Bladder microvascular endothelial cell (primary cell): ENCODE data around the gene PNCK. TPM values are rescaled to one million over a fixed set of nuclear protein-coding genes. Genes with fewer than 3 reads are reported as not detected.

Experiments used
- total RNA-seq: library from RNA; depleted of rRNA; stranded (reverse); fragments of >200 nt; gene quantifications from 2 replicates; pipeline ENCODE4 v1.2.3, GENCODE V29; 2014

The PNCK gene
- total RNA-seq, result not detected in 2 replicates

DNA sequence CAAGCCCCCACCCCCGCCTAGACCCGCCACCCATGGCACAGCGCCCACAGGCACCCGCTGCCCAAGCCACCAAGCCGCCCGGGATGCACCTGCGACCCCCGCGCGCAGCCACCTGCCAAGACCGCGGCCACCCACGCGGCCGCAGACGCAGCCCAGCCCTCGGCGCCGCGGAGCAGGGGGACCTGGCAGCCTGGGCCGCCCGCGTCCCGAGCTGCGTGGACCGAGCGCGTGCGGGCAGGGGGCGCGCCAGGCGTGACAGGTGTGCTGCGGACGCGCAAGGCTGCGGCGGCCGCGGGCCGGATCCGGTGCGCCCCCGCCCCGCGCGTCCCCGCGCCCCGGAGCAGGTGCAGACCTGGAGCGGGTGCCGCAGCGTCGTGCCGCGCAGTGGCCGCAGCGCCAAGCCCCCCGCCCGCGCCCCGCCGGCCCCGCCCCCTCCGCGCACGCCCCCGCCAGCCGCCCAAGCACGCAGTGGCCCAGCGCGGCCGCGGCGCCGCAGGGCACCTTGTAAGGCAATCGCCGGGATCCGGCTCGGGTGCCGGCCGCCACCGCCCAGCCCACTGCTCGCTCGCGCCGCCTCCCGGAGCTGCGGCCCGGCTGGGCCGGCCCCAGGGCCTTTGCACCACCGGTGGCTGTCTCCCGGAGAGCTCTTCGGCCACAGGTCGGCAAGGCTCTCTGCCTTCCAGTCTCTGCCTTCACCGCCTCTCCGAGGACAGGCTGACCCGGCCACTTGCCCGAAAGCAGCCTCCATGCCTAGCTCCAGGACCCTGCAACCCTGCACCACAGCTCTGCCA, at the start of gene PNCK:
TSS of gene PNCK (minus strand) at position 386 of the 791 bp plus-strand sequence. CDS start 737 bp downstream, outside the sequence.

GRCh38 chrX:153687121-153688039, 13.8 kb upstream of the PNCK start, which contains the start of gene SLC6A8:
SLC6A8 (plus strand) TSS chrX:153687926; CDS start chrX:153688575, 649 bp downstream.

GRCh38 chrX:153646620-153647373, 26.8 kb downstream of the PNCK start, which contains the start of gene DUSP9:
DUSP9 (plus strand) TSS chrX:153647203; CDS start chrX:153647954, 751 bp downstream.

Other genes starting within 250 kb of the PNCK start
- 2.1 and 7.3 TPM in 2 replicates for gene TREX2, start 227.8 kb downstream of the PNCK start, total RNA-seq
- 15.9 and 21.5 TPM in 2 replicates for gene HAUS7, start 203.2 kb downstream of the PNCK start, total RNA-seq
- gene BGN, start 178.8 kb downstream of the PNCK start, total RNA-seq, result 4.4 and 81.7 TPM in 2 replicates
- gene ATP2B3, start 156.2 kb downstream of the PNCK start, total RNA-seq, result under 0.01 TPM in 1 of 2 replicates, not detected in the other
- gene CCNQ, start 74.7 kb downstream of the PNCK start, total RNA-seq, result 28.4 and 38.2 TPM in 2 replicates
- gene DUSP9, start 26.6 kb downstream of the PNCK start, total RNA-seq, result under 0.01 and 0.13 TPM in 2 replicates
- 1.6 and 5.5 TPM in 2 replicates for gene SLC6A8, start 14.1 kb upstream of the PNCK start, total RNA-seq
- 200 and 266 TPM in 2 replicates for gene BCAP31, start 50.6 kb upstream of the PNCK start, total RNA-seq
- gene ABCD1, start 51.0 kb upstream of the PNCK start, total RNA-seq, result 7.0 and 15.4 TPM in 2 replicates
- 2.9 and 20.6 TPM in 2 replicates for gene PLXNB3, start 90.4 kb upstream of the PNCK start, total RNA-seq
- gene SRPK3, start 107.2 kb upstream of the PNCK start, total RNA-seq, result under 0.01 and 0.44 TPM in 2 replicates
- 48.1 and 67.7 TPM in 2 replicates for gene IDH3G, start 120.6 kb upstream of the PNCK start, total RNA-seq
- gene SSR4, start 120.9 kb upstream of the PNCK start, total RNA-seq, result 112 and 142 TPM in 2 replicates
- gene PDZD4, start 156.7 kb upstream of the PNCK start, total RNA-seq, result 0.76 TPM in 1 of 2 replicates, not detected in the other
- 0.16 and 0.88 TPM in 2 replicates for gene L1CAM, start 212.4 kb upstream of the PNCK start, total RNA-seq
- gene AVPR2, start 230.9 kb upstream of the PNCK start, total RNA-seq, result 1.4 and 1.9 TPM in 2 replicates